Measurements from ENCODE around the gene INPP5E. TPM values are rescaled to one million over a fixed set of nuclear protein-coding genes. Genes with fewer than 3 reads are reported as not detected.

Gene INPP5E
- total RNA-seq, 4 donors from 2014 or later = 6.7 to 19.7 (median 11.2) TPM

DNA sequence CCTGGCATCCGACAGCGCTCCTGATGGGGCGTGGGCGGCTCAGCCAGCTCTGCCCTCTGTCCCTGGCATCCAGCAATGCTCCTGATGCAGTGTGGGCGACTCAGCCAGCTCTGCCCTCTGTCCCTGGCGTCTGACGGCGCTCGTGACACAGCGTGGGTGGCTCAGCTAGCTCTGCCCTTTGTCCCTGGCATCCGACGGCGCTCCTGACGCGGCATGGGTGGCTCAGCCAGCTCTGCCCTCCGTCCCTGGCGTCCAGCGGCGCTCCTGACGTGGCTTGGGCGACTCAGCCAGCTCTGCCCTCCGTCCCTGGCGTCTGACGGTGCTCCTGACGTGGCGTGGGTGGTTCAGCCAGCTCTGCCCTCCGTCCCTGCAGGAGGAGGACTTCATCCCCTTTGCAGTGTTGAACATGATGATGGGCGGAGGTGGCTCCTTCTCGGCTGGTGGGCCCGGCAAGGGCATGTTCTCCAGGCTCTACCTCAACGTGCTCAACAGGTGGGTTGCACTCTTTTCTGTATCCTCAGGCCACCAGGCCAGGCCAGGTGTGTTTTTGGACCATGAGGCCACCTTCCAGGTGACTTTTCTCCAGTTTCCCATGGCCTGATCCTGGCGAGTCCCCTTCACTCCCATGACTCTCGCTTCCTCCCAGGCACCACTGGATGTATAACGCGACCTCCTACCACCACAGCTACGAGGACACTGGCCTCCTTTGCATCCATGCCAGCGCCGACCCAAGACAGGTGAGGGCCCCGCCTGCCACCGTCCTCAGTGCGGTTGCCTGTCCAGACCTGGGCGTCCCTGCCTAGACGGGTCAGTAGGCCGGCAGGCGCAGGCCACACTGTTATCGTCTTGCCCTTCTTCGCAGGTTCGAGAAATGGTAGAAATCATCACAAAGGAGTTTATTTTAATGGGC is 21.2 kb downstream of the INPP5E start:
- no peaks in the 10 kb centered on the region for H3K27me3 ChIP-seq
- H3K9me3 ChIP-seq = no peaks in the 10 kb centered on the region
- TF ChIP-seq, protein P1, sequence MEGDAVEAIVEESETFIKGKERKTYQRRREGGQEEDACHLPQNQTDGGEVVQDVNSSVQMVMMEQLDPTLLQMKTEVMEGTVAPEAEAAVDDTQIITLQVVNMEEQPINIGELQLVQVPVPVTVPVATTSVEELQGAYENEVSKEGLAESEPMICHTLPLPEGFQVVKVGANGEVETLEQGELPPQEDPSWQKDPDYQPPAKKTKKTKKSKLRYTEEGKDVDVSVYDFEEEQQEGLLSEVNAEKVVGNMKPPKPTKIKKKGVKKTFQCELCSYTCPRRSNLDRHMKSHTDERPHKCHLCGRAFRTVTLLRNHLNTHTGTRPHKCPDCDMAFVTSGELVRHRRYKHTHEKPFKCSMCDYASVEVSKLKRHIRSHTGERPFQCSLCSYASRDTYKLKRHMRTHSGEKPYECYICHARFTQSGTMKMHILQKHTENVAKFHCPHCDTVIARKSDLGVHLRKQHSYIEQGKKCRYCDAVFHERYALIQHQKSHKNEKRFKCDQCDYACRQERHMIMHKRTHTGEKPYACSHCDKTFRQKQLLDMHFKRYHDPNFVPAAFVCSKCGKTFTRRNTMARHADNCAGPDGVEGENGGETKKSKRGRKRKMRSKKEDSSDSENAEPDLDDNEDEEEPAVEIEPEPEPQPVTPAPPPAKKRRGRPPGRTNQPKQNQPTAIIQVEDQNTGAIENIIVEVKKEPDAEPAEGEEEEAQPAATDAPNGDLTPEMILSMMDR (IDR thresholded peaks at IDR 0.05) = no peak
- no peak for TF ChIP-seq POLR2A (IDR thresholded peaks at IDR 0.05)
- no peak overlapping the region for H3K27ac ChIP-seq
- H3K4me3 ChIP-seq = no peak overlapping the region
- no peaks in the 10 kb centered on the region for H3K36me3 ChIP-seq
- intact Hi-C loops (cut with DNase I; ENCODE audit: low total_unique reads) = no loop called here
- H3K4me1 ChIP-seq = no peaks in the 10 kb centered on the region
- no peak for DNase-seq

DNA sequence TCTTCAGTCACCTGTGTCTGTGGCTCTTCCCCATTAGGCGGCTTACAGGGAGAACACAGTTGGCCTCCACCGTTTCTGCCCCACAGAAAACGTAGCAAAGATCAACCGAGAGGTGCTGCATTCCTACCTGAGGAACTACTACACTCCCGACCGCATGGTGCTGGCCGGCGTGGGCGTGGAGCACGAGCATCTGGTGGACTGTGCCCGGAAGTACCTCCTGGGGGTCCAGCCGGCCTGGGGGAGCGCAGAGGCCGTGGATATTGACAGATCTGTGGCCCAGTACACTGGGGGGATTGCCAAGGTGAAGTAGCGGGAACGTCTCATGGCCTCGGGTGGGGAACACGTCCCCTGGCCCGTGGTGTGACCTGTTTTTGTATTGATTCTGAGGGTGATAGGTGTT is 22.7 kb downstream of the INPP5E start:
- no peak for TF ChIP-seq POLR2A (IDR thresholded peaks at IDR 0.05)
- TF ChIP-seq, protein P1 (IDR thresholded peaks at IDR 0.05) = no peak
- intact Hi-C loops (cut with DNase I; ENCODE audit: low total_unique reads) = no loop called here
- Histone ChIP-seq H3K9me3 (no peaks in the 10 kb centered on the region), H3K27me3 (no peaks in the 10 kb centered on the region), H3K36me3 (no peaks in the 10 kb centered on the region), H3K4me1 (no peaks in the 10 kb centered on the region), H3K27ac (no peak overlapping the region), H3K4me3 (no peak overlapping the region)
- DNase-seq = no peak

DNA sequence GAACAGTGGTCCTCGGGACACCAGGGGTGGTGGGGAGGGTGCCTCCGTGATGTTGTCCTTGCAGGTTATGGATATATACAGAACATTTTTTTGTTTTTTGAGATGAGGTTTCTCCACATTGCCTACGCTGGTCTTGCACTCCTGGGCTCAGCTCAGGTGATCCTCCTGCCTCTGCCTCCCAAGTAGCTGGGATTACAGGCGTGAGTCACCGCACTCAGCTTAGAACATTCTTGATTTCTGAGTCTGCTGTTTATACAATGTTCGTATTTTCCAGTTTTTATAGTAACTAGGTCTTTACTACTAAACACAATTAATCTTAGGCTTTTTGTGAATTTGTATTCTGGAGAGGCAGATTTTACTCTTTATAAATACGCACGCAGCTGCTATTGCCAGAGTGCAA is 23.2 kb downstream of the INPP5E start:
- DNase-seq = no peak
- H3K4me3 ChIP-seq = no peak overlapping the region
- H3K9me3 ChIP-seq = no peaks in the 10 kb centered on the region
- TF ChIP-seq, protein P1 (IDR thresholded peaks at IDR 0.05) = no peak
- no peak for TF ChIP-seq POLR2A (IDR thresholded peaks at IDR 0.05)
- intact Hi-C loops (cut with DNase I; ENCODE audit: low total_unique reads) = no loop called here
- H3K27ac ChIP-seq = no peak overlapping the region
- H3K4me1 ChIP-seq = no peaks in the 10 kb centered on the region
- H3K36me3 ChIP-seq = no peaks in the 10 kb centered on the region
- H3K27me3 ChIP-seq = no peaks in the 10 kb centered on the region

DNA sequence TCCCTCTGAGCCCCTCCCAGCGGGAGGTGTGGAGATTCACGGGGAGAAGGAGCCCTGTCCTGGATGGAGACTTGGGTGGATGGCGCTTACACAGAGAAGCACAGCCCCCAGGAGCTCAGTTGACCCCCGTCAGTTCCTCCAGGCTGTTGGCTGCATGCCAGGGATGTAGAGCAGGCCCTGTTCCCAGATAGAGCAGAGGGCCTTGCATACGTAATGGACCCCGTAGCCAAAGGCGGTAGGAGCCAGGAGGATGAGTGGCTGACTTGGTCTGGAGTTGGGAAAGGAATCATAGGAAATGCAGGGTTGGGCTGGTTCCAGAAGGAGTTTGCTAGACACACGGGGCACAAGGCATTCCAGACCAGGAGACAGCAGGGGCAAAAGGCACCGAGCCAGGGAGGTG is 26.7 kb downstream of the INPP5E start:
- H3K27me3 ChIP-seq = no peaks in the 10 kb centered on the region
- no peak overlapping the region for H3K27ac ChIP-seq
- DNase-seq = no peak
- TF ChIP-seq, protein P1 (IDR thresholded peaks at IDR 0.05) = no peak
- no peak for TF ChIP-seq POLR2A (IDR thresholded peaks at IDR 0.05)
- H3K4me1 ChIP-seq = peaks cover 0 to 8% of the 10 kb centered on the region in 2 donors
- no peaks in the 10 kb centered on the region for H3K9me3 ChIP-seq
- intact Hi-C loops (cut with DNase I; ENCODE audit: low total_unique reads) = no loop called here
- H3K36me3 ChIP-seq = no peaks in the 10 kb centered on the region
- H3K4me3 ChIP-seq = no peak overlapping the region

DNA sequence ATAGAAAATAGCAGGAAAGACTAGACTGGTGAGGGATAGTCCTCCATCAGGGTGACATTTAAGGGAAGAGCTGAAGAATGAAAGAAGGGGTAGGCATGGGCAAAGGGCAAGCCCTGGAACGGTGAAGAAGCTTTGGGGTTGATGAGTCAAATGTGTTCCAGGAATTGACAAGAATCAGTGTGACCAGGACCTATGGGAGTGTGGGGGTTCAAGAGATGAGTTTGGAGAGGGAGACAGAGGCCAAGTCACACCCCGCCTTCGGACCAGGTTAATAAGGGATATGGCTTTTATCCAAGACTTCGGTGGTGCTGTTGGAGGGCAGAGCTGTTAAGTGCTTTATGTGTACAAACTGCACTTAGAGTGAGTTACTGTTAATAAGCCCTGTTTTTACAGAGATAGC is 28.3 kb downstream of the INPP5E start:
- H3K4me1 ChIP-seq = peaks cover 0 to 8% of the 10 kb centered on the region in 2 donors
- no peaks in the 10 kb centered on the region for H3K27me3 ChIP-seq
- TF ChIP-seq POLR2A (IDR thresholded peaks at IDR 0.05) = no peak
- TF ChIP-seq, protein P1 (IDR thresholded peaks at IDR 0.05) = no peak
- no peaks in the 10 kb centered on the region for H3K9me3 ChIP-seq
- no peaks in the 10 kb centered on the region for H3K36me3 ChIP-seq
- H3K27ac ChIP-seq = no peak overlapping the region
- H3K4me3 ChIP-seq = peak overlapping the region; percentile 70 to 94
- intact Hi-C loops (cut with DNase I; ENCODE audit: low total_unique reads) = no loop called here
- DNase-seq = no peak

Measured in uterus (tissue), 4 donors.